NOMO-1 treated with DMSO at 0.1 percent for 48 hours (cell line): ENCODE results near the gene ADGRA1.
A peak's percentile ranks its signal among the peaks of the same experiment; 100 is the strongest.

Experiments used
- DNase-seq: peaks from one replicate; lab custom pipeline; 2025; ENCODE audit not compliant: unreplicated experiment; lab: John Stamatoyannopoulos, UW

The ADGRA1 gene

GRCh38 chr10:133094286-133094685 is 6.6 kb downstream of the ADGRA1 start:
- DNase-seq = no peak

GRCh38 chr10:133094866-133095265 is 7.1 kb downstream of the ADGRA1 start:
- no peak for DNase-seq

- no peak for DNase-seq
These were observed 7.9 kb downstream of the ADGRA1 start for GRCh38 chr10:133095586-133095985.

GRCh38 chr10:133096616-133097269 is 9.0 kb downstream of the ADGRA1 start:
- DNase-seq = no peak

- DNase-seq = no peak
These were observed 9.7 kb downstream of the ADGRA1 start for GRCh38 chr10:133097418-133097817.

GRCh38 chr10:133097961-133098360 is 10.2 kb downstream of the ADGRA1 start:
- DNase-seq = no peak

- DNase-seq = no peak
These were observed 10.9 kb downstream of the ADGRA1 start for GRCh38 chr10:133098426-133099124.

- no peak for DNase-seq
These were observed 11.8 kb downstream of the ADGRA1 start for GRCh38 chr10:133099571-133099970.

GRCh38 chr10:133100186-133100585 is 12.5 kb downstream of the ADGRA1 start:
- DNase-seq = no peak

GRCh38 chr10:133100706-133101415 is 13.1 kb downstream of the ADGRA1 start:
- DNase-seq = peak; percentile 19

- DNase-seq = no peak
These were observed 13.7 kb downstream of the ADGRA1 start for GRCh38 chr10:133101416-133101810.

GRCh38 chr10:133102415-133103095 is 14.8 kb downstream of the ADGRA1 start:
- DNase-seq = no peak

GRCh38 chr10:133103311-133103910 is 15.7 kb downstream of the ADGRA1 start:
- DNase-seq = no peak

GRCh38 chr10:133104068-133104962 is 16.6 kb downstream of the ADGRA1 start:
- DNase-seq = no peak

- no peak for DNase-seq
These were observed 17.4 kb downstream of the ADGRA1 start for GRCh38 chr10:133104963-133105640.

GRCh38 chr10:133105686-133106390 is 18.1 kb downstream of the ADGRA1 start:
- no peak for DNase-seq

- no peak for DNase-seq
These were observed 18.8 kb downstream of the ADGRA1 start for GRCh38 chr10:133106516-133106915.

- no peak for DNase-seq
These were observed 19.7 kb downstream of the ADGRA1 start for GRCh38 chr10:133107442-133107841.

- DNase-seq = no peak
These were observed 22.0 kb downstream of the ADGRA1 start for GRCh38 chr10:133109711-133110110.
